CD14-positive monocyte (primary cell): ENCODE results near the gene SHPK. TPM values are rescaled to one million over a fixed set of nuclear protein-coding genes. Genes with fewer than 3 reads are reported as not detected.
A peak's percentile ranks its signal among the peaks of the same experiment; 100 is the strongest.

Source experiments
- DNase-seq, 3 donors: peaks; one replicate each; pipeline ENCODE4 v3.0.0-alpha.2; 2011 to 2022
- H2AFZ ChIP-seq: 2 replicates; pipeline ENCODE4 v1.6.0; 2012; ENCODE audit warnings: mild to moderate bottlenecking, low read depth, low read length, inconsistent platforms; ENCODE audit not compliant: insufficient read depth, poor library complexity, severe bottlenecking
- H3K27ac ChIP-seq, 2 donors: 1 replicate in 1 of 2; 2 replicates in 1 of 2; pipeline ENCODE4 v1.5.1; 2012 to 2013; ENCODE audit warnings: low read length in 2 of 2, control low read depth in 1 of 2, inconsistent platforms in 1 of 2, low read depth in 1 of 2, mild to moderate bottlenecking in 1 of 2
- H3K27me3 ChIP-seq, 2 donors: one replicate each; pipeline versions ENCODE4 v1.6.0 to v1.6.1; 2011 to 2013; ENCODE audit warnings: low read length in 2 of 2; ENCODE audit not compliant: control insufficient read depth in 2 of 2, insufficient read depth in 2 of 2
- H3K36me3 ChIP-seq, 2 donors: replicated peaks in 1 of 2; 1 replicate in 1 of 2; 2 replicates in 1 of 2; pipeline versions ENCODE4 v1.5.1 to v1.6.1; 2012 to 2013; ENCODE audit warnings: low read length in 2 of 2, control low read depth in 1 of 2, inconsistent platforms in 1 of 2, mild to moderate bottlenecking in 1 of 2; ENCODE audit not compliant: insufficient read depth in 2 of 2, control insufficient read depth in 1 of 2
- H3K4me1 ChIP-seq, 2 donors: 1 replicate in 1 of 2; 2 replicates in 1 of 2; pipeline versions ENCODE4 v1.5.1 to v1.6.1; 2012 to 2013; ENCODE audit warnings: low read length in 2 of 2, control low read depth in 1 of 2, inconsistent platforms in 1 of 2, mild to moderate bottlenecking in 1 of 2, moderate library complexity in 1 of 2; ENCODE audit not compliant: insufficient read depth in 2 of 2, control insufficient read depth in 1 of 2
- H3K4me2 ChIP-seq: replicated peaks from 2 replicates; pipeline ENCODE3; 2012; ENCODE audit warnings: low read length, moderate library complexity, mild to moderate bottlenecking; ENCODE audit not compliant: poor library complexity, severe bottlenecking; ENCODE audit errors: extremely low read depth
- H3K4me3 ChIP-seq, 3 experiments: fragments of 200-600 bp in 1 of 3; sonication (generic) in 1 of 3; replicated peaks in 1 of 3; 1 replicate in 2 of 3; 2 replicates in 1 of 3; pipeline ENCODE4 v1.5.1; 2011 to 2013; ENCODE audit warnings: low read length in 3 of 3, mild to moderate bottlenecking in 3 of 3, control low read depth in 2 of 3, low read depth in 2 of 3, inconsistent platforms in 1 of 3, moderate library complexity in 1 of 3
- H3K79me2 ChIP-seq: 2 replicates; pipeline ENCODE4 v1.6.0; 2012; ENCODE audit warnings: mild to moderate bottlenecking, control low read depth, inconsistent platforms, low read length, moderate library complexity; ENCODE audit not compliant: insufficient read depth
- H3K9ac ChIP-seq: 2 replicates; pipeline ENCODE4 v1.6.0; 2017; ENCODE audit warnings: low read length, mild to moderate bottlenecking; ENCODE audit not compliant: insufficient read depth, poor library complexity, severe bottlenecking
- H3K9me3 ChIP-seq, 2 donors: replicated peaks in 1 of 2; 1 replicate in 1 of 2; 2 replicates in 1 of 2; pipeline versions ENCODE4 v1.5.1 to v1.6.1; 2012 to 2013; ENCODE audit warnings: low read length in 2 of 2, control low read depth in 1 of 2; ENCODE audit not compliant: control insufficient read depth in 1 of 2, insufficient read depth in 1 of 2
- H4K20me1 ChIP-seq: 2 replicates; pipeline ENCODE4 v1.6.0; 2012; ENCODE audit warnings: mild to moderate bottlenecking, low read length, control low read depth, moderate library complexity; ENCODE audit not compliant: insufficient read depth
- H3K27ac Mint-ChIP-seq, 7 donors: one replicate each; pipeline ENCODE4 v1.8.0; 2020; ENCODE audit warnings: mild to moderate bottlenecking in 7 of 7, mixed read lengths in 7 of 7, moderate library complexity in 6 of 7, inconsistent platforms in 2 of 7
- H3K27me3 Mint-ChIP-seq, 3 donors: one replicate each; pipeline ENCODE4 v1.8.0; 2021 to 2022; ENCODE audit warnings: low read depth in 3 of 3, mild to moderate bottlenecking in 3 of 3, mixed read lengths in 3 of 3, moderate library complexity in 3 of 3, inconsistent platforms in 1 of 3
- H3K36me3 Mint-ChIP-seq, 2 donors: one replicate each; pipeline ENCODE4 v1.8.0; 2020; ENCODE audit warnings: mixed read lengths in 2 of 2, inconsistent platforms in 1 of 2, mild to moderate bottlenecking in 1 of 2
- H3K4me1 Mint-ChIP-seq: one replicate; pipeline ENCODE4 v1.8.0; 2020; ENCODE audit warnings: mild to moderate bottlenecking, mixed read lengths
- H3K4me3 Mint-ChIP-seq, 2 donors: one replicate each; pipeline ENCODE4 v1.8.0; 2020; ENCODE audit warnings: mild to moderate bottlenecking in 2 of 2, mixed read lengths in 2 of 2, moderate library complexity in 1 of 2
- H3K9me3 Mint-ChIP-seq, 7 donors: one replicate each; pipeline ENCODE4 v1.8.0; 2020 to 2022; ENCODE audit warnings: mixed read lengths in 7 of 7, mild to moderate bottlenecking in 6 of 7, moderate library complexity in 6 of 7, inconsistent platforms in 2 of 7
- WGBS: methylation state at CpG from one replicate; pipeline ENCODE4 v1.1.5; 2013; ENCODE audit warnings: missing lambda C conversion rate; ENCODE audit not compliant: insufficient coverage; 5-methylcytosine and 5-hydroxymethylcytosine counted together
- intact Hi-C, 2 donors: fragments of 100-400 bp; cut with micrococcal nuclease; formaldehyde crosslinking; loops; one replicate each; pipeline versions ENCODE4 v1.15.0 to v1.15.1; 2023
- polyA plus RNA-seq, 3 donors: library from polyadenylated mRNA; depleted of rRNA in 1 of 3; unstranded in 2 of 3; stranded (reverse) in 1 of 3; fragments of 300-500 nt in 2 of 3; fragments of >200 nt in 1 of 3; fragmentation: Illumina TruSeq in 2 of 3; gene quantifications; 1 replicate in 2 of 3; 2 replicates in 1 of 3; pipeline ENCODE4 v1.2.3, GENCODE V29; 2012 to 2021
- TF ChIP-seq, protein P1 (sequence below): fragments of 200-600 bp; IDR thresholded peaks from one replicate; pipeline ENCODE4 v1.8.0; 2022; ENCODE audit warnings: antibody characterized with exemption, mild to moderate bottlenecking

Gene SHPK
- polyA plus RNA-seq, 3 donors, result 4.3 to 4.6 (median 4.6) TPM

- 98% methylated on average over 7 of the region's 7 CpGs for WGBS
- Histone ChIP-seq H3K36me3 (peaks cover 0 to 5% of the 10 kb centered on the region in 2 donors), H3K27me3 (no peaks in the 10 kb centered on the region), H3K4me3 (no peak overlapping the region), H3K9ac (no peak overlapping the region), H2AFZ (no peak overlapping the region), H3K4me1 (peaks cover 4 to 6% of the 10 kb centered on the region in 2 donors), H3K79me2 (no peaks in the 10 kb centered on the region), H4K20me1 (no peaks in the 10 kb centered on the region), H3K27ac (no peak overlapping the region), H3K4me2 (no peak overlapping the region), H3K9me3 (no peaks in the 10 kb centered on the region)
- no peak for DNase-seq
- intact Hi-C loops, result no loop called here
- Mint-ChIP-seq H3K27ac (peak overlapping the region in 1 of 7 donors; percentile 46), H3K27me3 (peaks cover 0 to 2% (median 0%) of the 10 kb centered on the region in 3 donors), H3K36me3 (peaks cover 4 to 19% of the 10 kb centered on the region in 2 donors), H3K4me1 (peaks cover 9% of the 10 kb centered on the region), H3K4me3 (no peak overlapping the region), H3K9me3 (no peaks in the 10 kb centered on the region)
- TF ChIP-seq, protein P1, sequence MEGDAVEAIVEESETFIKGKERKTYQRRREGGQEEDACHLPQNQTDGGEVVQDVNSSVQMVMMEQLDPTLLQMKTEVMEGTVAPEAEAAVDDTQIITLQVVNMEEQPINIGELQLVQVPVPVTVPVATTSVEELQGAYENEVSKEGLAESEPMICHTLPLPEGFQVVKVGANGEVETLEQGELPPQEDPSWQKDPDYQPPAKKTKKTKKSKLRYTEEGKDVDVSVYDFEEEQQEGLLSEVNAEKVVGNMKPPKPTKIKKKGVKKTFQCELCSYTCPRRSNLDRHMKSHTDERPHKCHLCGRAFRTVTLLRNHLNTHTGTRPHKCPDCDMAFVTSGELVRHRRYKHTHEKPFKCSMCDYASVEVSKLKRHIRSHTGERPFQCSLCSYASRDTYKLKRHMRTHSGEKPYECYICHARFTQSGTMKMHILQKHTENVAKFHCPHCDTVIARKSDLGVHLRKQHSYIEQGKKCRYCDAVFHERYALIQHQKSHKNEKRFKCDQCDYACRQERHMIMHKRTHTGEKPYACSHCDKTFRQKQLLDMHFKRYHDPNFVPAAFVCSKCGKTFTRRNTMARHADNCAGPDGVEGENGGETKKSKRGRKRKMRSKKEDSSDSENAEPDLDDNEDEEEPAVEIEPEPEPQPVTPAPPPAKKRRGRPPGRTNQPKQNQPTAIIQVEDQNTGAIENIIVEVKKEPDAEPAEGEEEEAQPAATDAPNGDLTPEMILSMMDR, result no peak
Measured at GRCh38 chr17:3572231-3572630, 63.8 kb downstream of the SHPK start.

- 98% methylated on average over 33 of the region's 36 CpGs for WGBS
- Histone ChIP-seq H3K79me2 (no peaks in the 10 kb centered on the region), H3K27me3 (no peaks in the 10 kb centered on the region), H3K4me1 (peaks cover 4 to 6% of the 10 kb centered on the region in 2 donors), H3K4me3 (no peak overlapping the region), H3K9me3 (no peaks in the 10 kb centered on the region), H3K27ac (no peak overlapping the region), H3K4me2 (no peak overlapping the region), H4K20me1 (no peaks in the 10 kb centered on the region), H3K36me3 (peaks cover 0 to 5% of the 10 kb centered on the region in 2 donors), H3K9ac (no peak overlapping the region), H2AFZ (no peak overlapping the region)
- Mint-ChIP-seq H3K27ac (peak overlapping the region in 1 of 7 donors; percentile 13), H3K27me3 (peaks cover 0 to 2% (median 0%) of the 10 kb centered on the region in 3 donors), H3K36me3 (peaks cover 2 to 25% of the 10 kb centered on the region in 2 donors), H3K9me3 (no peaks in the 10 kb centered on the region), H3K4me1 (peaks cover 9% of the 10 kb centered on the region), H3K4me3 (no peak overlapping the region)
- intact Hi-C loops, result no loop called here
- TF ChIP-seq, protein P1, result no peak
- DNase-seq, result no peak
Measured at GRCh38 chr17:3571043-3571900, 64.8 kb downstream of the SHPK start.
